CD4-positive, alpha-beta T cell treated with Interleukin-17A for 1 hour (primary cell): ENCODE data around the gene ADSL.

Source experiments
- DNase-seq: peaks from one replicate; pipeline ENCODE4 v3.0.0-alpha.2; 2020

ADSL gene

DNA sequence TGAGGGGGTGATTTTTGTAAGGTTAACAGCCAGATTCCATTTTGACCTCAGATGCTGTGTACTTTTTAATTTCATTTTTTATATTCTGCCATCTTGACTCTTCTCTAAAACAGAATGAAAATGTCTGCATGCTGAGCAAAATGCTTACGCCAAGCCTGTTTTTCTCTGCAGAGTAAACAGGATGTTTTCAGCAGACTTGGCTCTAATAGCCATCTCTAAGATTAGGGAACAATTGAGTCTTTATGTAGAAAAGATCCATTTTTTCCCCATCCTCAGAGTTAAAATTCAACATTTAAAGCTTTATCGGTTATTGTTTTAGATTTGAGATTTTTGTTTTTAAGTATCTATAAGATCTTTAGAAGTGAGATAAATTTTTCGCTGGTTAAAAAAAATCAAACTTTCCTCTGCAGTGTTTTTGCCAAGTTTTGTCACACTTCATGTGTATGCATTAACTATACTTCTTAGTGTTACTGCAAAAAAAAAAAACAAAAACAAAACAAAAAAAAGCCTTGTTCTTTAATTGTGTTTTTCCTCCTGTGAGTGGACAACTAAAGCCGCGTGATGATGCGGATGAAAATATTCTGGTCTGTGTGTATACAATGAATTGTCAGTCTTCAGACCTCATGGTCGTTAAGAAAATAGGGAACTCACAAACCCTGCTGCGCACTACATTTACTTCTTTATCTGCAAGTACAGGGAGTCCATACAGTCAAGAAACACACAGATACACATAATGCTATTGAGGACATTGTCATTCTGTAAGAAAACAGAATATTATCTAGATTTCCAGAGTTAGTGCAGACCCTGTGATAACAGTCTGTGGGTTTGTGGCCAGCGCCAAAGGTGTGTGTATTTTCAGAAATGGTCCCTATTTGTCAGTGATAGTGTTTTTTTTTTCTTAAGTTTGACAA is 17.5 kb upstream of the ADSL start:
- no peak for DNase-seq

DNA sequence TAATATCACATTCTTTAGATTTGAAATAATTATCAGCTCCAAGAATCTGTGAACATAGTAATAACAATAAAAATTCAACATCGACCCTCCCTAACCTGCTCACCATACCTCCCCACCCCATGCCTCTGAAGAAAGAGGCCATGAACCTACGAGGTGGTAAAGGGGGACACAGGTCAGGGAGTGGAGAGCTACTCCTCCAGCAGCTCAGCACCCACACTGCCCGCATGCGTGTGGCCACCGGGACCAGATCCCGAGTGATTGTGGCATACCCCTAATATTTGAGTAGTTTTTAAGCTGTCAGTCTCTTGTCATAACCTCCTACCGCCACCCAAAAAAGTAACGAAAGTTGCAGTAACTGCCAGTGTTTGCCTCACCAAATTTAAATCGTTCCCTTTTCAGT is 16.8 kb upstream of the ADSL start:
- no peak for DNase-seq

DNA sequence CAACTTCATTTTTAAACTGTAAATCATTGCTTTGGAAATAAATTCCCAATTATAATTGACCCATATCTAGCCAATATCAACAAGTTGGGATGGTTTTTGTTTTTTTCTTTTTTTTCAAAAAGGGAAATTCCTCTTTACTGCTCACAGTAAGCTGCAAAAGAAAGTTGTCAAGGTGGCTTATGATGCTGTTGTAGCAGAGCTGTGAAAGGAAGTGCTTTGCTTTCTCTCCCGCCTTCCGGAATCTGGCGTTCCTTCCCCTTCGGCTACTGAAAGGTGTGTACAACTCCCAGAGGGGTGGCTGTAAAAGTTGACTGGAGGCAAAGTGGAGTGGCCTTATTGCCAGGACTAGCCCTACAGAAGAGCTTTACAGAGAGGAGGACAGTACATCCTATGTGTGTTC is 16.2 kb upstream of the ADSL start:
- no peak for DNase-seq

DNA sequence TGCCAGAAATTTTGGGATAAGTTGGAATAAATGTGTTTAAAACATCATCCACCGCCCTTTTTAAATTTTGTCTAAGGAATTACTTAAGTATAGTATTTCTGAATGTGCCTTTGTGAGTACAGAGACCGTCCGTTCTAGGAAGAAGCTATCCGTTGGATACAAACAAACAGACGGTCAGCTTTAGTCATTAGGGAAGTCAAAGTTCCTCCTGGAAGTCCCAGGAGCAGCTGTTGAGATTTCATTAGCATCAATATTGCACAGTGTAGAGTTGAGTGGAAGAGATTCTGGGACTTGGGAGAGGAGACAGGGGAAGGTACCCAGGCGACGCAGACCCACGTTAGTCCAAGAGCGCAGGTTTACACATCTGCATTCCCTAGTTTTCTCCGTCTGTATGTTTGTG is 15.7 kb upstream of the ADSL start:
- DNase-seq: no peak

DNA sequence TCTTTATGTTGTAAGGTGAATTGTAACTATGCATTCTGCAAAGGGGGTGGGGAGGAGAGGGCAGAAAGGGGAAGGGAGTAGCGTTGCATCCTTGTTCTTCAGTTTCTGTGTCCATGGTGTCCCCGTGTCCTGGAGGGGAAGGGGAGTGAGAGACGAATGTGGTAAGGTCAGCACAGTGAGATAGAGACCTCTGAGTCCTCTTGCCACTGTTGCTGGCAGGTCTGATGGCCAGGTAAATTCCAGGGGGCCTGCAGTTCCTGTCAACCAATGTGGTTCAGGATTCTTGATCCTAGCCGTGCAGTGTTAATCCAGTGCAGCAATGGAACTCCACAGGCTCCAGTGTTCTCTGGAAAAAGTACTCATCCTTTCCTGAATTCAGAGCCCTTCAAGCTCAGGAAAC is 14.6 kb upstream of the ADSL start:
- no peak for DNase-seq

GRCh38 chr22:40332319-40332781 is 13.9 kb upstream of the ADSL start:
- no peak for DNase-seq

DNA sequence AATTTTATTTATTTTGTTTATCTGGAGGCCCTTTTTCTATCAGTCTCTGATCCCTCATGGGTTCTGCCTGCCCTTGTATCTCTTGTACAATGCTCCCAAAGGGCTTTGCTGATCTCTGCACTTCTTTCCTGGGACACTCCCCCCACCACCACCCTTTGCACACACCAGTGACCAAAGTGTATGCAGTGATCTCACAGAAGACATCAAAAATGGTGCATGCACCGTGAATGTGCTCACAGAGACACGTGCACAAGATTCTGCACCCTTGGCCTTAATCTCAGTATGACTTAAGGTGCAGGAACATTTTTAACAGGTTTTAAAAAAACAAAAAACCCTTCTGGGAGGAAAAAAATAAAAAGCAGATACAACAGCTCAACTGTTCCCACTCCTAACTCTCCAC is 12.2 kb upstream of the ADSL start:
- no peak for DNase-seq

GRCh38 chr22:40334899-40335298 is 11.4 kb upstream of the ADSL start:
- peak; percentile 67 for DNase-seq

DNA sequence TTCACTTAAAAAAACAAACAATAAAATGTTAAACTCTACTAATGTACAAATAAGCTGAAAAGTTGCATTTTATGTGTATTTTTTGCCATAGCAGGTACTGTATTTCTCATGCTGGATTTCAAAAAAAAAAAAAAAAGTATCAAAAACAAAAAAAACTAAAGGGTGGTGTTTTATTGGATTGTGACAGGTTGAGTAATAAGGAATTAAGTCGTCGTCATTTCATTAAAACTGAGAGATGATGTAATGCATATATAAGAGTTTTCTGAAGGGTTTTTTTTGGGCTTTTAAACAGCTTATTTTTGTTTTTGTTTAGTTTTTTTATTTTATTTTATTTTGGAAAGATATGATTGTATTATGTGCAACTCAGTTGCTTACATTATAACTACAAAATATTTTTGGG is 10.9 kb upstream of the ADSL start:
- DNase-seq: no peak

DNA sequence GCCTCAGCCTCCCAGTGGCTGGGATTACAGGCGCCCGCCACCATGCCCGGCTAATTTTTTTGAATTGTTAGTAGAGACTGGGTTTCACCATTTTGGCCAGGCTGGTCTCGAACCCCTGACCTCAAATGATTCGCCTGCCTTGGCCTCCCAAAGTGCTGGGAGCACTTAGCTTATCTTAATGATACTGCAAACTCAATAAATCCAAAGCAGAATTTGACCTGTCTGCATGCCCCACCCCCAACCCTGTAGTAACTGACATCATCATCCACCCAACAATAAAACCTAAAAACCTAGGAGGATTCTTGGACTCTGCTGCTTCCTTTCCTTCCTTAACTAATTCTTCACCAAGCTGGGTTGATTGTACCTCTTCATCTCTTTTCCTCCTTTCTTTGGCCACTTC is 6.3 kb upstream of the ADSL start:
- no peak for DNase-seq

DNA sequence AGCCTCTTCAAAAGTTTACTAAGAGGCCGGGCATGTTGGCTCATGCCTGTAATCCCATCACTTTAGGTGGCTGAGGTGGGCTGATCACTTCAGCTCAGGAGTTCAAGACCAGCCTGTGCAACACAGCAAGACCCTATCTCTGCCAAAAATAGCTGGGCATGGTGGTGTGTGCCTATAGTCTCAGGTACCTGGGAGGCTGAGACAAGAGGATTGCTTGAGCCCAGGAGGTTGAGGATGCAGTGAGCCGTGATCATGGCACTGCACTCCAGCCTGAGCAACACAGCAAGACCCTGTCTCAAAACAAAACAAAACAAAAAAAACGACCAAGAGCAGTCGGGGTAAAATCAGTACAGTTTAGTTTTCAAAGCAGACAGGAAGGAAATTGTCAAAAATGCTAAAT is 4.7 kb upstream of the ADSL start:
- DNase-seq: no peak

DNA sequence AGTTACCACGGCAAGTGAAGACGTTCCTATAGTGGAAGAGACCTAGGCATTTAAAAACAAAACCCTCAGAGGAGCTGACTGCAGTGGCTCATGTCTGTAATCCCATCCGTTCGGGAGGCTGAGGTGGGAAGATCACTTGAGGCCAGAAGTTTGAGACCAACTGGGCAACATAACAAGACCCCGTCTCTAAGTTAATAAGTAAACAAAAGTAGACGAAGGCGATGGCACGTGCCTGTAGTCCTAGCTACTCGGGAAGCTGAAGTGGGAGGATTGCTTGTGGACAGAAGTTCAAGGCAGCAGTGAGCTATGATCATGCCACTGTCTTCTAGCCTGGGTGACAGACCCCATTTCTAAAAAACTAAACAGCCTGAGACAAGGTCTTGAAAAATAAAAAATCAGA is 3.8 kb upstream of the ADSL start:
- DNase-seq: no peak

DNA sequence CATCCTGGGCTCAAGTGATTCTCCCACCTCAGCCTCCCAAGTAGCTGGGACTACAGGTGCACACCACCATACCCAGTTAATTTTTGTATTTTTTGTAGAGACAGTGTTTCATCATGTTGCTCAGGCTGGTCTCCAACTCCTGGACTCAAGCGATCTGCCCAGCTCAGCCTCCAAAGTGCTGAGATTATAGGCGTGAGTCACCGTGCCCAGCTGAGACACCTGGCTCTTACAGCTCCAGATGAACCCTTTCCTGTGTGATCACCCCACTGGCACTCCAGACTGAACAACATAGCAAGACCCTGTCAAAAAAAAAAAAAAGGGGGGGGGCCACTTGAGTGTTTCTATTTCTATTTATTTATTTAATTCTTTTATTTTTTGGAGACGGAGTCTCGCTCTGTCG is 1.0 kb upstream of the ADSL start:
- peak; percentile 54 for DNase-seq

DNA sequence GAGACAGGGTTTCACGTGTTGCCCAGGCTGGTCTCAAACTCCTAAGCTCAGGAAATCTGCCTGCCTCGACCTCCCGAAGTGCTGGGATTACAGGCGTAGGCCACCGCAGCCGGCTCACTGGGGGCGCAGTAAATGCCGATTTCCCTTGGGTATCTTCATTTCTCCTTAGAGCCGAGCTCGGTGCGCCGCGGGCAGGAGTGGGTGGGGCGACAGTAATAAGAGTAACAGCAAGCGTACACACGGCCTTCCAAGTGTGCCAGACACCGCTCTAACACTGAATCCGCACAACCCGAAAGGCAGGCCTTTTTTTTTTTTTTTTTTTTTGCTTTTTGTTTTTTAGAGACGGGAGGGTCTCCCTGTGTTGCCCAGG is 500 bp upstream of the ADSL start:
- peak; percentile 61 for DNase-seq

DNA sequence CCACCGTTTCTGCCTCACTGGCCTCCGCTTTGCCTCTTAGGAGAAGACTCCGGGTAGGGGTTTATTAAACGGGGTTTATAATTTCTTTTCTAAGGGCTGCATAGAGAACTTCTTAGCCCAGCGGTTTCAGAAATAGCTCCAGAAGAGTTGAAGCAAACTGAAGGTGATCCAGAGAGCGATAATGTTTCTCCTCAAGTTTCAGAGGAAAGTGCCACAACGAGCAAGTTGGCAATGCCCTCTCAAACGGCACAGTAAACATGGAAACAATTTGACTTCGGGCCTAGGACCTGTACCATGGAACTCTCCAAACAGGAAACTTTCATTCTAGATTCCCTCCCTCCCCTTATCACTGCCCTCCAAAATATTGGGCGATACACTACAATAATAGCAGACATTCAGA is 1.0 kb downstream of the ADSL start:
- DNase-seq: no peak

GRCh38 chr22:40348025-40348658 is 1.8 kb downstream of the ADSL start:
- peak; percentile 77 for DNase-seq

DNA sequence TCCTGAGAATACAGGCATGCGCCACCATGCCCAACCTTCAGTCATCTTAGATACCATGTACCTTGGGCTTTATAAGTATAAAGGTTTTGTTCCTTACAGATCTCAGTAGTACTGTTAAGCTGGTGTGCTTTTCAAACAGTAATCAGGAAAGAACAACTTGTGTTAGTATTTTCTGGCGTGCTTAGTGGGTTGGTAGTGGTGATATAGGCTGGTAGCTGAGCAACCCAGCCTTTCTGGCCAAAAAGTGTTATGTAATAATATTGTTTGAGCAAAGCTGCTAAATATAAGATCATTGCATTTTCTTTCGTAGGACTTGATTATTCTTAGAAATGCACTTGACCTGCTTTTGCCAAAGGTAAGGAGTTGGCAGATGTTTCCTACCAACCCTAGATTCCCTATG is 6.5 kb downstream of the ADSL start:
- DNase-seq: no peak

- no peak for DNase-seq
Measured at GRCh38 chr22:40361100-40361499, 14.8 kb downstream of the ADSL start.

GRCh38 chr22:40363059-40363458 is 16.8 kb downstream of the ADSL start:
- no peak for DNase-seq

DNA sequence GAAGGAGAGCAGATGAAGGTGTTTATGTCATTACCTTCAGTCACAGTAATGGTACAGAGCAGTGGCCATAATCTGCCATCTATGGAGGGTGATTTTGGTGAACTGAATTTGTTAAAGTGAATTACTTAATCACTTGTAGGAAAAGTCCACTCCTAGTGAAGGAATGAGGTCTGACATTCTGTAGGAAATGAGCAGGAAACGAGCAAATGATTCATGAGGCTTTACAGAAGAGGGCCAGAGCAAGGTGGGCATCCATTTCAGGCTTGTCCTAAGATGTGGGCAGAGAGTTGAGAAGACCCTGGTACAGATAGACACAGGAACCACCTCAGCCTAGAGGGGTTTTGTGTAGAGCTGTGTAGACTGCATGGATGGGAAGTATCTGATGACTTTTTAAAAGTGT is 18.1 kb downstream of the ADSL start:
- DNase-seq: no peak

DNA sequence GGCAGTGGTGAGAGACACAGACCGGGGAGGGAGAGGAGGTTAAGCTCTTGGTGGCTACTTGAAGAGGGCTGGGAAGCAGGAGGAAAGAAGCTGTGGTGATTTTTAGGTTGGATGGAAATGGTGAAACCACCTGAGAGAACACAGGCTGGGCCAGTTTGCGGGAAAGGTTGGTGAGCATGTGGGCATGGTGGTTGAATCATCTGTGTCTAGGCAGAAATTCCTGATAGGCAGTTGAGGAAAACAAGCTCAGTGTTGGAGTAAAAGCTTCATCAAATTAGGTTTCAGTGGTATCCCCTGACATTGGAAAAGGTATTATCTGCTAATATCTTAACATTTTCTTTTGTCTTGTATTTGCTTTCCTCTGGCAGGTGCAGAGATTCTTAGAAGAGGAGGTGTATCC is 19.8 kb downstream of the ADSL start:
- no peak for DNase-seq

DNA sequence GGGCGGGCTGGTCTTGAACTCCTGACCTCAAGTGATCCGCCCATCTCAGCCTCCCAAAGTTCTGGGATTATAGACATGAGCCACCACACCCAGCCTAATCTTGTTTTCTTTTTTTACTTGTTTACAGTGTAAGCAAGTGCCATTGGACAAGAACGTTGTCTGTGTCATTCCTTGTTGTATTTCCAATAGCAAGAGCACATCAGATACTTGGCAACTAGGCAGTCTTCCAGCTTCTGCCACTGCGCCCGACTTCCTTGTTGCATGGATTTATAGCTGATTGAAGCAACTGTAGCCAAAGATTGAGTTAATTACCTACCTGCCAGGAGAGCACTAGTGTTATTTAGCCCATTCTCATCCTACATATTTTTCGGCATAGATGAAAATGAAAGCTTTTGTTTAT is 21.0 kb downstream of the ADSL start:
- no peak for DNase-seq

- DNase-seq: no peak
Measured at GRCh38 chr22:40368016-40368415, 21.7 kb downstream of the ADSL start.

DNA sequence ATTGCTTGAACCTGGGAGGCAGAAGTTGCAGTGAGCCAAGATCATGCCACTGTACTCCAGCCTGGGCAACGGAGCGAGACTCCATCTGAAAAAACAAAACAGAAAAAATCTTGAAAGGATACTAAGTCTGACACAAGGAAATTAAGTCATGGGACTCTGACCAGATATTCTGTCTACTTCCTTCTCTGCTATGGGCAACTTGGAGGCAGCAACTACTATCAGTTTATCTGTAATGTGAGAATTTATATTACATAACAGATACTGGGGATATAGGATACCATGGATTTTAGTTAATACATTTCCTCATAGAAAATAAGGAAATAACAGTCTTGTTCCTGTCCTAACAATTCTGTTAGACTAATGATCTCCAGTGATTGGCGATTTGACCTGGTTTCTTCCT is 22.5 kb downstream of the ADSL start:
- DNase-seq: no peak

DNA sequence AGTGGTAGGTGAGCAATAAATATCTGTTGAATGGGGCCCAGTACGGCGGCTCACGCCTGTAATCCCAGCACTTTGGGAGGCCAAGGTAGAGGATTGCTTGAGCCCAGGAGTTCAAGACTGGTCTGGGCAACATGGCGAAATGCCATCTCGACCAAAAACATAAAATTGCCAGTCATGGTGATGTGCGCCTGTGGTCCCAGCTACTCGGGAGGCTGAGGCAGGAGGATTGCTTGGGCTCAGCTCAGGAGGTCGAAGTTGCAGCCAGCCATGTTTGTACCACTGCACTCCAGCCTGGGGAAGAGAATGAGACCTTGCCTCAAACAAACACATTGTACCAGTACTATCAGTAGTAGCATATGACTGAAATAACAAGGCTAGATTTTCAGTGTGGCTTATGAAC is 28.3 kb downstream of the ADSL start:
- DNase-seq: no peak
